ENCODE data around the gene ZFYVE28.

The ZFYVE28 gene

GRCh38 chr4:2443061-2443730, 24.8 kb upstream of the ZFYVE28 start:
- Histone ChIP-seq H3K4me3 (no peak overlapping the region), H3K27me3 (peaks cover 0 to 12% of the 10 kb centered on the region in 2 donors), H3K9me3 (no peaks in the 10 kb centered on the region), H3K36me3 (no peaks in the 10 kb centered on the region), H3K27ac (no peak overlapping the region), H3K4me1 (no peaks in the 10 kb centered on the region)
- DNase-seq, result no peak
- TF ChIP-seq CTCF (IDR thresholded peaks at IDR 0.05), result no peak
- intact Hi-C loops (cut with DNase I; ENCODE audit: low total_unique reads), result no loop called here

- no peaks in the 10 kb centered on the region for H3K36me3 ChIP-seq
- intact Hi-C loops (cut with DNase I; ENCODE audit: low total_unique reads), result no loop called here
- TF ChIP-seq CTCF (IDR thresholded peaks at IDR 0.05), result no peak
Measured at GRCh38 chr4:2442175-2442993, 23.9 kb upstream of the ZFYVE28 start.

GRCh38 chr4:2441393-2442174, 23.1 kb upstream of the ZFYVE28 start:
- peaks cover 0 to 12% of the 10 kb centered on the region in 2 donors for H3K27me3 ChIP-seq
- no peaks in the 10 kb centered on the region for H3K9me3 ChIP-seq
- H3K36me3 ChIP-seq, result no peaks in the 10 kb centered on the region
- DNase-seq, result no peak
- no peaks in the 10 kb centered on the region for H3K4me1 ChIP-seq
- TF ChIP-seq CTCF (IDR thresholded peaks at IDR 0.05), result peak; percentile 44
- intact Hi-C loops (cut with DNase I; ENCODE audit: low total_unique reads), result no loop called here
- no peak overlapping the region for H3K27ac ChIP-seq
- H3K4me3 ChIP-seq, result no peak overlapping the region

More at GRCh38 chr4:2442175-2442993, 23.9 kb upstream of the ZFYVE28 start:
- DNase-seq, result no peak
- Histone ChIP-seq H3K4me3 (no peak overlapping the region), H3K9me3 (no peaks in the 10 kb centered on the region), H3K27me3 (peaks cover 0 to 12% of the 10 kb centered on the region in 2 donors), H3K4me1 (no peaks in the 10 kb centered on the region), H3K27ac (no peak overlapping the region)

GRCh38 chr4:2438822-2439718, 20.6 kb upstream of the ZFYVE28 start:
- H3K36me3 ChIP-seq, result no peaks in the 10 kb centered on the region
- peaks cover 0 to 12% of the 10 kb centered on the region in 2 donors for H3K27me3 ChIP-seq
- H3K9me3 ChIP-seq, result no peaks in the 10 kb centered on the region
- H3K4me1 ChIP-seq, result no peaks in the 10 kb centered on the region
- H3K4me3 ChIP-seq, result no peak overlapping the region
- intact Hi-C loops (cut with DNase I; ENCODE audit: low total_unique reads), result no loop called here
- no peak for TF ChIP-seq CTCF (IDR thresholded peaks at IDR 0.05)
- no peak overlapping the region for H3K27ac ChIP-seq
- DNase-seq, result no peak

Data from tibial artery (tissue), 4 donors.